ENCODE measurements around the gene BDKRB1. TPM values are rescaled to one million over a fixed set of nuclear protein-coding genes. Genes with fewer than 3 reads are reported as not detected.

BDKRB1 gene
- total RNA-seq, 1 donor from 2014 or later = not detected

GRCh38 chr14:96212896-96213295, 43.1 kb upstream of the BDKRB1 start:
- DNase-seq (ENCODE audit: low spot score) = no peak
- H3K36me3 Mint-ChIP-seq (ENCODE audit: low read depth, unreplicated experiment) = peaks cover 5% of the 10 kb centered on the region
- no peak overlapping the region for H3K4me3 Mint-ChIP-seq (ENCODE audit: unreplicated experiment)
- no peaks in the 10 kb centered on the region for H3K4me1 Mint-ChIP-seq (ENCODE audit: unreplicated experiment)
- H3K27me3 Mint-ChIP-seq (ENCODE audit: unreplicated experiment) = peaks cover 2% of the 10 kb centered on the region
- no peak overlapping the region for H3K27ac Mint-ChIP-seq (ENCODE audit: unreplicated experiment)
- TF ChIP-seq CTCF (IDR thresholded peaks at IDR 0.05; ENCODE audit: unreplicated experiment) = no peak
- no peaks in the 10 kb centered on the region for H3K9me3 Mint-ChIP-seq (ENCODE audit: unreplicated experiment)

- TF ChIP-seq CTCF (IDR thresholded peaks at IDR 0.05; ENCODE audit: unreplicated experiment) = no peak
- Mint-ChIP-seq H3K27me3 (ENCODE audit: unreplicated experiment) (peaks cover 2% of the 10 kb centered on the region), H3K9me3 (ENCODE audit: unreplicated experiment) (no peaks in the 10 kb centered on the region), H3K36me3 (ENCODE audit: low read depth, unreplicated experiment) (peaks cover 5% of the 10 kb centered on the region), H3K4me1 (ENCODE audit: unreplicated experiment) (no peaks in the 10 kb centered on the region), H3K27ac (ENCODE audit: unreplicated experiment) (no peak overlapping the region), H3K4me3 (ENCODE audit: unreplicated experiment) (no peak overlapping the region)
- DNase-seq (ENCODE audit: low spot score) = no peak
These were observed 42.0 kb upstream of the BDKRB1 start for GRCh38 chr14:96213871-96214465.

GRCh38 chr14:96214793-96215192, 41.2 kb upstream of the BDKRB1 start:
- Mint-ChIP-seq H3K27ac (ENCODE audit: unreplicated experiment) (no peak overlapping the region), H3K4me1 (ENCODE audit: unreplicated experiment) (no peaks in the 10 kb centered on the region)

GRCh38 chr14:96215452-96216244, 40.4 kb upstream of the BDKRB1 start:
- no peak overlapping the region for H3K27ac Mint-ChIP-seq (ENCODE audit: unreplicated experiment)
- peaks cover 5% of the 10 kb centered on the region for H3K36me3 Mint-ChIP-seq (ENCODE audit: low read depth, unreplicated experiment)
- no peak for TF ChIP-seq CTCF (IDR thresholded peaks at IDR 0.05; ENCODE audit: unreplicated experiment)
- no peaks in the 10 kb centered on the region for H3K9me3 Mint-ChIP-seq (ENCODE audit: unreplicated experiment)
- no peak for DNase-seq (ENCODE audit: low spot score)
- H3K4me1 Mint-ChIP-seq (ENCODE audit: unreplicated experiment) = no peaks in the 10 kb centered on the region
- H3K27me3 Mint-ChIP-seq (ENCODE audit: unreplicated experiment) = peaks cover 2% of the 10 kb centered on the region
- no peak overlapping the region for H3K4me3 Mint-ChIP-seq (ENCODE audit: unreplicated experiment)

More at GRCh38 chr14:96214793-96215192, 41.2 kb upstream of the BDKRB1 start:
- H3K27me3 Mint-ChIP-seq (ENCODE audit: unreplicated experiment) = peaks cover 2% of the 10 kb centered on the region
- H3K9me3 Mint-ChIP-seq (ENCODE audit: unreplicated experiment) = no peaks in the 10 kb centered on the region
- no peak for TF ChIP-seq CTCF (IDR thresholded peaks at IDR 0.05; ENCODE audit: unreplicated experiment)
- DNase-seq (ENCODE audit: low spot score) = no peak
- peaks cover 5% of the 10 kb centered on the region for H3K36me3 Mint-ChIP-seq (ENCODE audit: low read depth, unreplicated experiment)
- no peak overlapping the region for H3K4me3 Mint-ChIP-seq (ENCODE audit: unreplicated experiment)

- Mint-ChIP-seq H3K27ac (ENCODE audit: unreplicated experiment) (no peak overlapping the region), H3K36me3 (ENCODE audit: low read depth, unreplicated experiment) (peaks cover 5% of the 10 kb centered on the region), H3K9me3 (ENCODE audit: unreplicated experiment) (no peaks in the 10 kb centered on the region), H3K27me3 (ENCODE audit: unreplicated experiment) (peaks cover 2% of the 10 kb centered on the region), H3K4me1 (ENCODE audit: unreplicated experiment) (no peaks in the 10 kb centered on the region), H3K4me3 (ENCODE audit: unreplicated experiment) (no peak overlapping the region)
- no peak for DNase-seq (ENCODE audit: low spot score)
- no peak for TF ChIP-seq CTCF (IDR thresholded peaks at IDR 0.05; ENCODE audit: unreplicated experiment)
These were observed 39.4 kb upstream of the BDKRB1 start for GRCh38 chr14:96216627-96217026.
